ENCODE results near the gene CAMK2B. TPM values are rescaled to one million over a fixed set of nuclear protein-coding genes. Genes with fewer than 3 reads are reported as not detected.

Gene CAMK2B
- total RNA-seq, 4 donors from 2014 or later: 0.89 to 5.1 (median 1.2) TPM

DNA sequence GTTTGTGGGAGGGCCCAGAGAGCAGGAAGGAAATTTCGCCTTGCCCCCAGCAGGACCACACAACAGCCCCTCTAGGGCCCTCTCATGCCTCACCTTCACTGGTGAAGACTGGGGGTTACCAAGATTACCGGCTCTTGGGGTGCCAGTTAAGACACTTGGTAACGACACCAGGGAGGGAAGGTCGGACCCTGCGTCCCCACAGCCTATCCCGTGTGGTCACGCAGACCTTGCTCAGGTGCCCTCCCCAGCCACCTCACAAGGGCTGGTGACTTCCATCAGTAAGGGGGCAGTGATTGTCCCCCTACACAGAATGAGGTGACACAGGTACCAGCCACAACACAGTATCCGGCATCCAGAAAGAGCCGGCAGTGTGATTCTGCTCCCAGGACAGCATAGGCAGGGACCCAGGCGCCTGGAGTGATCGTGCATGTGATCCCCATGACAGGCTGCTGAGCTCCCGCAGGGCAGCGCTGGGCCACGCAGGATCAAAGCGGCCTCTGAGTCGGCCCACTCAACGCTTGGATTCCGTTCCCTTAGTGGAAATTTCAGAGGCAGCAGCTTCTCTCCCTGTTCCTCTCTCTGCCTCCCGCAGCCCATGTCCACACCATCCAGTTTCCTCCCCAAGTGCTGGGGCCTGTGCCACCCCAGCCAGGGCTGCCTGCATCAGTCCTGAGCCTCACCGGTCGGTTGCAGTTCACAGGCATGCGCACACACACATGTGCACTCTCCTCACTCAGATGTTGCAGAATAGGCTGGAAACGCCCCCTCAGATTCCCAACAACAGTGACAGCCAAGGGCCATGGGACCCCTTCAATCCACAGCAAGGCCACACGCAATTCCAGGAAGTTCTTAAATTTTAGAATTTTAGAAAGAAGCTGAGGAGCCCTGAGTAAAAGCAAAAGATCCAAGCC, 35.8 kb downstream of the CAMK2B start:
- peak; percentile 46 to 77 for DNase-seq (ENCODE audit: low spot score in 2 of 2)
- TF ChIP-seq EP300 (IDR thresholded peaks at IDR 0.05) (no peak), POLR2AphosphoS5 (IDR thresholded peaks at IDR 0.05) (no peak), POLR2A (IDR thresholded peaks at IDR 0.05) (no peak)
- TF ChIP-seq, protein P1, sequence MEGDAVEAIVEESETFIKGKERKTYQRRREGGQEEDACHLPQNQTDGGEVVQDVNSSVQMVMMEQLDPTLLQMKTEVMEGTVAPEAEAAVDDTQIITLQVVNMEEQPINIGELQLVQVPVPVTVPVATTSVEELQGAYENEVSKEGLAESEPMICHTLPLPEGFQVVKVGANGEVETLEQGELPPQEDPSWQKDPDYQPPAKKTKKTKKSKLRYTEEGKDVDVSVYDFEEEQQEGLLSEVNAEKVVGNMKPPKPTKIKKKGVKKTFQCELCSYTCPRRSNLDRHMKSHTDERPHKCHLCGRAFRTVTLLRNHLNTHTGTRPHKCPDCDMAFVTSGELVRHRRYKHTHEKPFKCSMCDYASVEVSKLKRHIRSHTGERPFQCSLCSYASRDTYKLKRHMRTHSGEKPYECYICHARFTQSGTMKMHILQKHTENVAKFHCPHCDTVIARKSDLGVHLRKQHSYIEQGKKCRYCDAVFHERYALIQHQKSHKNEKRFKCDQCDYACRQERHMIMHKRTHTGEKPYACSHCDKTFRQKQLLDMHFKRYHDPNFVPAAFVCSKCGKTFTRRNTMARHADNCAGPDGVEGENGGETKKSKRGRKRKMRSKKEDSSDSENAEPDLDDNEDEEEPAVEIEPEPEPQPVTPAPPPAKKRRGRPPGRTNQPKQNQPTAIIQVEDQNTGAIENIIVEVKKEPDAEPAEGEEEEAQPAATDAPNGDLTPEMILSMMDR (IDR thresholded peaks at IDR 0.05): no peak

DNA sequence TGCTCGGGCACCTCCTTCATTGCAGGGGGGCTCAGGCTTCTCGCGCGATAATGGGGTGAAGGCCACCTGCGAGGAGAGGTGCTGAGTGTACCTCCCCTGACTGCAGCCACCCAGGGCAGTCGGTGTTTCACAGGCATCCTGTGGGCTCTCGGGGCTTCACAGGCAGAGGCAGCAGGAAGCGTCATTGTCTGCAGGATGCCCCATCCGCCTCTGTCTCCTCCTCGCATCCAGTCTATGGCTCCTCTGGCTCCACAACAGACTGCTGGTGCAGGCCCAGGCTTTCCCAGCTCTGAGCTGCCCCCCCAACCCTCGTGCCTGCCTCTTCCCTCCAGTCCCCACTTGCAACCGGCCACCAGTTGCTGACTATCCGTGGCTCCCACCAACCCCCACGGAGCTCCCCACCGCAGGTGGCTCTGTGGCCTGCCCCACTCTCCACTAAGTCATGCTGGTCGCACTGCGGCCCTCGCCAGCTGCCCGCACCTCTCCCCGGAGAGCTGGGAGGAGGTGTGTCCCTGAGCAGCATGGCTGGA, 36.5 kb downstream of the CAMK2B start:
- Histone ChIP-seq H3K4me3 (no peak overlapping the region), H3K27ac (no peak overlapping the region), H3K9me3 (no peaks in the 10 kb centered on the region), H3K36me3 (no peaks in the 10 kb centered on the region), H3K27me3 (peaks cover 13% of the 10 kb centered on the region), H3K4me1 (no peaks in the 10 kb centered on the region)
- WGBS: 91% methylated on average over 19 of the region's 20 CpGs
- no peak for TF ChIP-seq POLR2AphosphoS5 (IDR thresholded peaks at IDR 0.05)
- no peak for TF ChIP-seq EP300 (IDR thresholded peaks at IDR 0.05)
- TF ChIP-seq, protein P1 (IDR thresholded peaks at IDR 0.05): no peak
- no peak for TF ChIP-seq POLR2A (IDR thresholded peaks at IDR 0.05)
- peak; percentile 39 to 67 for DNase-seq (ENCODE audit: low spot score in 2 of 2)

More for the DNA sequence above, 35.8 kb downstream of the CAMK2B start:
- no peak overlapping the region for H3K27ac ChIP-seq
- WGBS: 90% methylated on average over 21 of the region's 24 CpGs
- H3K4me1 ChIP-seq: no peaks in the 10 kb centered on the region
- no peaks in the 10 kb centered on the region for H3K9me3 ChIP-seq
- peaks cover 20% of the 10 kb centered on the region for H3K27me3 ChIP-seq
- no peaks in the 10 kb centered on the region for H3K36me3 ChIP-seq
- no peak overlapping the region for H3K4me3 ChIP-seq

- no peak overlapping the region for H3K4me3 ChIP-seq
- no peak for TF ChIP-seq POLR2A (IDR thresholded peaks at IDR 0.05)
- no peaks in the 10 kb centered on the region for H3K4me1 ChIP-seq
- DNase-seq (ENCODE audit: low spot score in 2 of 2): peak in 1 of 2 donors; percentile 36
- H3K9me3 ChIP-seq: no peaks in the 10 kb centered on the region
- H3K36me3 ChIP-seq: no peaks in the 10 kb centered on the region
- WGBS: 91% methylated on average over 9 of the region's 9 CpGs
- peaks cover 9% of the 10 kb centered on the region for H3K27me3 ChIP-seq
- no peak overlapping the region for H3K27ac ChIP-seq
Measured at GRCh38 chr7:44288381-44288685, 37.1 kb downstream of the CAMK2B start.

DNA sequence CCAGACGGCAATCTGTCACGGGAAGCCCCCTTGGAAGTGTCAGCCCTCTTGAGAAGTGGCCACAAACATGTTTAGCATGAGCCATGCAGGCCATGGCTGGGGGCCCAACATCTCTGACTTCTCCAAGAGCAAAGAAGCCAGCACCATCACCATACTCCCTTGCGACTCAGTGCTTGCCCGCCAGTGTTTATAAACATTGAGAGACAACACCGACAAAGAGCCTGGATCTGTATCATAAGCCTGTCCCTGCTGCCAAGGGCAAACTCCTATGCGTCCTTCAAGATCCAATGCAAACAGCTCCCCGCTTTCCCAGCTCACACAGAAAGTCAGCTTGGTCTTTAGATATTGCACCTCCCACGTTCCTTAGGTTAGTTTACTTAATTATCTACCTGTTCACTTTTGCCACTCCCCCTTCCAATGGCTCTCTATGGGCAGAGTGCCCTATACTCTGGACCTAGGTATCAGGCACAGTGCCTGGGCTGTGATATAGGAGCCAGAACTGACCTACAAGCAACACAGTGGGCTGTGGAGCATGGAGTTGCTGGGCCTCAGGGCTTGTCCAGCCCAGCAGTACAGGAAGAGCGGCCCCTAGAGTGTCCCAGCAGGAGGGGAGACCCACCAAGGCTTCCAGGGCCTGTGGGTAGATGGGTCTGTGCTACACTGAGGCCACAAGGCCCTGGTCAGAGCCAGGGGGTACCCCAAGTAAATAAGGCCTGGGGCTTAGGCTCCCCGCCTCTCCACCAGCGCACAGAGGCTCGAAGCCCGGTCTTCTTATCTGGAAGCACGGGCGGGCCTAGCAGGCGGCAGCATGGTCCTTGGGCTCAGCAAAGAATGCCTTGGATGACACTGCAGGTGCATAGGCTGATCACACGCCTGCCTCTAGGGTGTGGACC, 37.7 kb downstream of the CAMK2B start:
- WGBS: 81% methylated on average over 10 of the region's 17 CpGs
- Histone ChIP-seq H3K27me3 (peaks cover 3% of the 10 kb centered on the region), H3K4me3 (no peak overlapping the region), H3K9me3 (no peaks in the 10 kb centered on the region), H3K27ac (no peak overlapping the region), H3K4me1 (no peaks in the 10 kb centered on the region), H3K36me3 (no peaks in the 10 kb centered on the region)
- TF ChIP-seq, protein P1 (IDR thresholded peaks at IDR 0.05): no peak
- TF ChIP-seq EP300 (IDR thresholded peaks at IDR 0.05) (no peak), POLR2AphosphoS5 (IDR thresholded peaks at IDR 0.05) (no peak)
- peak in 1 of 2 donors; percentile 74 for DNase-seq (ENCODE audit: low spot score in 2 of 2)

DNA sequence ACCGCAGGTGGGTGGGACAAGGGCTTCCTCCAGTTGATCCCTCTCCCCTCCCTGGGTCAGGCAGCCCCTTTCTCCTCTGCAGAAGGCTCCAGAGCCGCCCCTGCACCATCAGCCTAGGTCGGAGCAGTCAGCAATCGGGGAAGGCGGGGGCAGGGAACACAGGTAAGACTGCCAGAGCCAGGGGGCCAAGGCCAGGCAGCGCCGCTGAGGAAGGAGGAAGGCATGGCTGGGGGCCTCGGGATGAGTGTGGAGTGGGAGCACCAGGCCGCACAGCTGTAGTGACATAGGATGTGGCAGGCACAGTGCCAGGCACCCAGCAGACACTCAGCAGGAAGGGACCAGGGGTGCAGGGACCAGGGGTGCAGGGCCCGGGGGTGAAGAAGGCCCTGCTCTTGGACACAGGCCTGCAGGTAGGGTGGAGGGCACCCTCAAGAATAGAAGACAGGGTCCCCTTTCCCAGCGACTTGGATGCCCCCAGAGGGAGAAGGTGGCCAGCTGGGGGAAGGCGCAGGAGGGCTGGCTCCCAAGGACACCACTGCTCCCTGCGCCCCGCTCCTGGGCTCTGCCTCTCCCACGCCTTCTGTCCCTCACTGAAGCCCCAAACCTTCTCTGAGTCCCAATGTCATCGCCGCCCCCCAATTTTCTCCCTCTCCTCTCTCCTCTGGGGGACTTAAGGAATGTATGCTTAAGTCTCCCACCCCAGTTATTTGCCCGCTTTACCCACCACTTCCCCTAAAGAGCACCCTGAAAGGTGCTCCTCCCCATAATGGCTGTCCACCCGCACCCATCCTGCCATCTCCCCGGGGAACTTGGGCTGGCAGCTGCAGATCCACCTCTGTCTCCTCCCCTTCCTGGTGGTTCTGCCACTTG, 38.5 kb downstream of the CAMK2B start:
- no peaks in the 10 kb centered on the region for H3K36me3 ChIP-seq
- H3K4me1 ChIP-seq: no peaks in the 10 kb centered on the region
- no peaks in the 10 kb centered on the region for H3K27me3 ChIP-seq
- WGBS: 93% methylated on average over 19 of the region's 20 CpGs
- H3K4me3 ChIP-seq: no peak overlapping the region
- no peak for TF ChIP-seq EP300 (IDR thresholded peaks at IDR 0.05)
- no peak for TF ChIP-seq POLR2AphosphoS5 (IDR thresholded peaks at IDR 0.05)
- TF ChIP-seq, protein P1 (IDR thresholded peaks at IDR 0.05): no peak
- TF ChIP-seq POLR2A (IDR thresholded peaks at IDR 0.05): no peak
- no peaks in the 10 kb centered on the region for H3K9me3 ChIP-seq
- no peak overlapping the region for H3K27ac ChIP-seq
- peak; percentile 48 to 78 for DNase-seq (ENCODE audit: low spot score in 2 of 2)

Measured in suprapubic skin (tissue), 4 donors.